ENCODE measurements around the gene RESF1.
"Not testable (repeated sequence)": the region's sequence is repeated elsewhere in the genome, so short reads cannot be mapped to it uniquely, and the experiment has no call there.

Gene RESF1

DNA sequence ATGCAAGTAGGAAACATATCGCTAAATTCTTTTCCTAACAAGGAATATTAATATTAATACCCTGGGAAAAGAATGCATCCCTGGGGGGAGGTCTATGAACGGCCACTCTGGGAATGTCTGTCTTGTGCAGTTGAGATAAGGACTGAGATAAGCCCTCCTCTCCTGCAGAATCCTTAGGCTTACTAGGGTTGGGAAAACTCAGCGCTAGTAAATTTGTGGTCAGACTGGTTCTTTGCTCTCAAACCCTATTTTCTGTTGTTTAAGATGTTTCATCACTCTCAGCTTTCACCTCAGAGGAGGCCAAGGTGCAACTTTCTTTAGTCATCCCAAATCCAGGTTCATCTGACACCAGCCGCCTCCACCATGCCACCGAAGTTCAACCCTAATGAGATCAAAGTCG, 11.2 kb upstream of the RESF1 start:
- Histone ChIP-seq H3K4me1 (ENCODE audit: control insufficient read depth in 2 of 2, insufficient read depth in 2 of 2, low read length in 2 of 2) (no peaks in the 10 kb centered on the region), H3K36me3 (ENCODE audit: control insufficient read depth in 2 of 2, insufficient read depth in 2 of 2, low read length in 2 of 2) (no peaks in the 10 kb centered on the region), H3K9me3 (ENCODE audit: control insufficient read depth in 2 of 2, low read length in 2 of 2) (no peaks in the 10 kb centered on the region), H3K4me3 (ENCODE audit: low read length in 2 of 2) (no peak overlapping the region), H3K27me3 (ENCODE audit: control insufficient read depth in 2 of 2, insufficient read depth in 2 of 2, low read length in 2 of 2) (no peaks in the 10 kb centered on the region), H3K27ac (ENCODE audit: low read depth in 2 of 2, low read length in 2 of 2) (no peak overlapping the region), H3K9ac (ENCODE audit: low read depth in 1 of 2, low read length in 2 of 2) (no peak overlapping the region)

DNA sequence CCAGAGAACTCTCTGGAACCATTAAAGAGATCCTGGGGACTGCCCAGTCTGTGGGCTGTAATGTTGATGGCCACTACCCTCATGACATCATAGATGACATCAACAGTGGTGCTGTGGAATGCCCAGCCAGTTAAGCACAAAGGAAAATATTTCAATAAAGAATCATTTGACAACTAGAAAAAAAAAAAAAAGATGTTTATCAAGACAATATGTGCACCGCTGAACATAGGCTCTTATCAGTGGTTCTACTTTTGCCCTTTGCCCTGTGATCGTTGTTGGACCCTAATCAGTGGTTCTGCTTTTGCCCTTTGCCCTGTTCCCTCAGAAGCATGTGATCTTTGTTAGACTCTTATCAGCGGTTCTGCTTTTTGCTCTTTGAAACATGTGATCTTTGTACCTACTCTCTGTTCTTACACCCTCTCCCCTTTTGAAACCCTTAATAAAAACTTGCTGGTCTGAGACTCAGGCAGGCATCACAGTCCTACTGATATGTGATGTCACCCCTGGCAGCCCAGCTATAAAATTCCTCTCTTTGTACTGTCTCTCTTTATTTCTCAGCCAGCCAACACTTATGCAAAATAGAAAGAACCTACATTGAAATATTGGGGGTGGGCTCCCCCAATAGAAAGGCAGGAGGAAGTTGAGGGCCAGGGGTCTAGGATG, 10.4 kb upstream of the RESF1 start:
- not testable (repeated sequence) for H3K4me3 ChIP-seq (ENCODE audit: low read length in 2 of 2); H3K9ac ChIP-seq (ENCODE audit: low read depth in 1 of 2, low read length in 2 of 2); H3K27me3 ChIP-seq (ENCODE audit: control insufficient read depth in 2 of 2, insufficient read depth in 2 of 2, low read length in 2 of 2); H3K36me3 ChIP-seq (ENCODE audit: control insufficient read depth in 2 of 2, insufficient read depth in 2 of 2, low read length in 2 of 2); H3K27ac ChIP-seq (ENCODE audit: low read depth in 2 of 2, low read length in 2 of 2); H3K4me1 ChIP-seq (ENCODE audit: control insufficient read depth in 2 of 2, insufficient read depth in 2 of 2, low read length in 2 of 2); H3K9me3 ChIP-seq (ENCODE audit: control insufficient read depth in 2 of 2, low read length in 2 of 2)

- Histone ChIP-seq H3K9ac (ENCODE audit: low read depth in 1 of 2, low read length in 2 of 2) (no peak overlapping the region), H3K9me3 (ENCODE audit: control insufficient read depth in 2 of 2, low read length in 2 of 2) (no peaks in the 10 kb centered on the region), H3K4me3 (ENCODE audit: low read length in 2 of 2) (no peak overlapping the region), H3K36me3 (ENCODE audit: control insufficient read depth in 2 of 2, insufficient read depth in 2 of 2, low read length in 2 of 2) (no peaks in the 10 kb centered on the region), H3K4me1 (ENCODE audit: control insufficient read depth in 2 of 2, insufficient read depth in 2 of 2, low read length in 2 of 2) (no peaks in the 10 kb centered on the region), H3K27me3 (ENCODE audit: control insufficient read depth in 2 of 2, insufficient read depth in 2 of 2, low read length in 2 of 2) (no peaks in the 10 kb centered on the region), H3K27ac (ENCODE audit: low read depth in 2 of 2, low read length in 2 of 2) (no peak overlapping the region)
Measured at GRCh38 chr12:31950088-31950487, 9.1 kb upstream of the RESF1 start.

DNA sequence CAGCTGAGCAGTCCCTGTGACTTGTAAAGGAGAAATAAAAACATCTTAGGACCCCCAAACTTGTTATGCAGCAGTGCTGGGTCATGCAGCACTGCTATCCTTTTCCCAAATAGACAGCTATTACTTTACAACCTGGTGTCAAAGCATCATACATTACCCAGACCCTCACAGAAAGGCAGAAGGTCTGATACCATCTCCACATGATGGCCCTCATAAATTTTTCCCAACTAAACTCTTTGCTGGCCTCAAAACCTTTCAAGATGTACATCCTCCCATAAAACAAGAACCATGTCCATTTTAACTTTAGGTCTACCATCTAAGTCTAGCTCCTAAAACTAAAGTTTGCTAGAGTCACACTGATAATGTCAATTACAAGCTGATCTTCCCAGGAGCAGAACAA, 8.7 kb upstream of the RESF1 start:
- Histone ChIP-seq H3K27ac (ENCODE audit: low read depth in 2 of 2, low read length in 2 of 2) (no peak overlapping the region), H3K4me1 (ENCODE audit: control insufficient read depth in 2 of 2, insufficient read depth in 2 of 2, low read length in 2 of 2) (no peaks in the 10 kb centered on the region), H3K27me3 (ENCODE audit: control insufficient read depth in 2 of 2, insufficient read depth in 2 of 2, low read length in 2 of 2) (no peaks in the 10 kb centered on the region), H3K9me3 (ENCODE audit: control insufficient read depth in 2 of 2, low read length in 2 of 2) (no peaks in the 10 kb centered on the region), H3K36me3 (ENCODE audit: control insufficient read depth in 2 of 2, insufficient read depth in 2 of 2, low read length in 2 of 2) (no peaks in the 10 kb centered on the region), H3K9ac (ENCODE audit: low read depth in 1 of 2, low read length in 2 of 2) (no peak overlapping the region), H3K4me3 (ENCODE audit: low read length in 2 of 2) (no peak overlapping the region)

- Histone ChIP-seq H3K27ac (ENCODE audit: low read depth in 2 of 2, low read length in 2 of 2) (no peak overlapping the region), H3K9me3 (ENCODE audit: control insufficient read depth in 2 of 2, low read length in 2 of 2) (no peaks in the 10 kb centered on the region), H3K4me3 (ENCODE audit: low read length in 2 of 2) (no peak overlapping the region), H3K4me1 (ENCODE audit: control insufficient read depth in 2 of 2, insufficient read depth in 2 of 2, low read length in 2 of 2) (no peaks in the 10 kb centered on the region), H3K27me3 (ENCODE audit: control insufficient read depth in 2 of 2, insufficient read depth in 2 of 2, low read length in 2 of 2) (no peaks in the 10 kb centered on the region), H3K9ac (ENCODE audit: low read depth in 1 of 2, low read length in 2 of 2) (no peak overlapping the region), H3K36me3 (ENCODE audit: control insufficient read depth in 2 of 2, insufficient read depth in 2 of 2, low read length in 2 of 2) (no peaks in the 10 kb centered on the region)
Measured at GRCh38 chr12:31951008-31951407, 8.2 kb upstream of the RESF1 start.

DNA sequence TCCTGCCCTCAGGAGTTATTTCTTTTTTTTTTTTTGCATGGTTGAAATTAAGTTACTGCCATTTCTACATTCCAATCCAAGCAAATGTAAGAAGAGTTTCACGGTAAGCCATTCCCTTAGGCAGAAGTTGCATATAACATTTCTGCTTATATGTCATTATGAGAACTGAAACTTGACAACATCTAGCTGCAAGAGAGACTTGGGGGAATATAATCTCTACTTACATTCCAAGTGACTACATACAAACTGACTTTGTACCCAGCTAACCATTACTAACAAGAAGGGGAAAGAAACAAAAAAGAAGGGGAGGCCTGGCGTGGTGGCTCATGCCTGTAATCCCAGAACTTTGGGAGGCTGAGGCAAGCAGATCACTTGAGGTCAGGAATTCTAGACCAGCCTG, 7.3 kb upstream of the RESF1 start:
- Histone ChIP-seq H3K4me1 (ENCODE audit: control insufficient read depth in 2 of 2, insufficient read depth in 2 of 2, low read length in 2 of 2) (no peaks in the 10 kb centered on the region), H3K4me3 (ENCODE audit: low read length in 2 of 2) (no peak overlapping the region), H3K27me3 (ENCODE audit: control insufficient read depth in 2 of 2, insufficient read depth in 2 of 2, low read length in 2 of 2) (no peaks in the 10 kb centered on the region), H3K9me3 (ENCODE audit: control insufficient read depth in 2 of 2, low read length in 2 of 2) (no peaks in the 10 kb centered on the region), H3K9ac (ENCODE audit: low read depth in 1 of 2, low read length in 2 of 2) (no peak overlapping the region), H3K36me3 (ENCODE audit: control insufficient read depth in 2 of 2, insufficient read depth in 2 of 2, low read length in 2 of 2) (no peaks in the 10 kb centered on the region), H3K27ac (ENCODE audit: low read depth in 2 of 2, low read length in 2 of 2) (no peak overlapping the region)

DNA sequence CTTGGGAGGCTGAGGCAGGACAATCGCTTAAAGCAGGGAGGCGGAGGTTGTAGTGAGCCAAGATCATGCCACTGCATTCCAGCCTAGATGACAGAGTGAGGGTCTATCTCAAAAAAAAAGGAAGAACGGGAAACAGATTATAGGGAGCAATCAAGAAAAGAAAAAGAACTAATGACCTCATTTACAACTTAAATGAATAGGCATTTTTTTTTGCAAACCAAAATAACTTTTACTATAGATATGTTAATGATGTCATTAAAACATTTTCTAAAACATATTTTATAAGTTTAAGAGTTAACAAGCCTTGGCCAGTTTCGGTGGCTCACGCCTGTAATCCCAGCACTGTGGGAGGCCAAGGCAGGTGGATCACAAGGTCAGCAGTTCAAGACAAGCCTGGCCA, 6.8 kb upstream of the RESF1 start:
- H3K9ac ChIP-seq (ENCODE audit: low read depth in 1 of 2, low read length in 2 of 2), result no peak overlapping the region
- H3K27me3 ChIP-seq (ENCODE audit: control insufficient read depth in 2 of 2, insufficient read depth in 2 of 2, low read length in 2 of 2), result no peaks in the 10 kb centered on the region
- no peaks in the 10 kb centered on the region for H3K4me1 ChIP-seq (ENCODE audit: control insufficient read depth in 2 of 2, insufficient read depth in 2 of 2, low read length in 2 of 2)
- H3K4me3 ChIP-seq (ENCODE audit: low read length in 2 of 2), result no peak overlapping the region
- no peaks in the 10 kb centered on the region for H3K9me3 ChIP-seq (ENCODE audit: control insufficient read depth in 2 of 2, low read length in 2 of 2)
- H3K27ac ChIP-seq (ENCODE audit: low read depth in 2 of 2, low read length in 2 of 2), result no peak overlapping the region
- no peaks in the 10 kb centered on the region for H3K36me3 ChIP-seq (ENCODE audit: control insufficient read depth in 2 of 2, insufficient read depth in 2 of 2, low read length in 2 of 2)

DNA sequence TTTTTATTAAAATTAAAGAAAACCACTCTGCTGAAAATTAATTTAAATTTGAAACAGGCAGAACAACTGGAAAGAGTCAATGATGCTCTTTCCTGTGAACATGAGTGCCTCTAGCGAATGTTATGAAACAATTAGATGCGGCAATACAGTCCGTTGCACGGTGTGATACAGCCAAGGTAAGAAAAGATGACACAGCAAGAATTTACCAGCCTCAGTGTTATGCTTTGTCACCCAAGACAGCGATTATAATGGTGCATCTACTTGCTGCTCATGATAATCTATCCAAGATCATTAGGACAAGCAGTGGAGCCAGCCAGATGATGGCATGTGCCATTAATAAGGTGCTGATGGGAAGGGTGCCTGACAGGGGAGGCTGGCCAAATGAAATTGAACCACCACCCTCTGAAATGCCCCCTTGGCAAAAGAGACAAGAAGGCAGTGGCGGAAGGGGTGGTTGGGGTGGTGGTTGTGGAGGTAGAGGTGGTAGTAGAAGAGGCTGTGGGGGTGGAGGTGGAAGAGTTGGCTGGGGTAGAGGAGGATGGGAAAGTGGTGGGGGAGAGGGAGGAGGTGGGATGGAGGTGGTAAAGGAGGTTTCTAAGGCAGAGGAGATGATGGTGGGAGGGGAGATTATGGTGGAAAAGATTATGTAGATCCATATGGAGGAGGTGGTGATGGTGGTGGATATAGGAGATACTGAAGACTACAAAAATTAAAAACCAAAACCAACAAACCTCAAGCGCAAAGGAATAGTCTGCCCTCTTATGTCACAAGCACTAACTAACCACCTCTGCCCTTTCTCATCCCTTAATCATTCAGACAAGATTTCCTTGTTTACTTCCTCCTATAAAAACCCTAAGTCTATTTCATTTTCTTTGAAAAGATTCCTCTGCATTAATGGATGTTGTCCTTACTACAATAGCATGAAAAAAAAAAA, 4.0 kb upstream of the RESF1 start:
- no peaks in the 10 kb centered on the region for H3K36me3 ChIP-seq (ENCODE audit: control insufficient read depth in 2 of 2, insufficient read depth in 2 of 2, low read length in 2 of 2)
- H3K27ac ChIP-seq (ENCODE audit: low read depth in 2 of 2, low read length in 2 of 2), result no peak overlapping the region
- H3K27me3 ChIP-seq (ENCODE audit: control insufficient read depth in 2 of 2, insufficient read depth in 2 of 2, low read length in 2 of 2), result no peaks in the 10 kb centered on the region
- H3K4me3 ChIP-seq (ENCODE audit: low read length in 2 of 2), result no peak overlapping the region
- H3K4me1 ChIP-seq (ENCODE audit: control insufficient read depth in 2 of 2, insufficient read depth in 2 of 2, low read length in 2 of 2), result peaks cover 0 to 7% of the 10 kb centered on the region in 2 donors
- H3K9me3 ChIP-seq (ENCODE audit: control insufficient read depth in 2 of 2, low read length in 2 of 2), result no peaks in the 10 kb centered on the region
- no peak overlapping the region for H3K9ac ChIP-seq (ENCODE audit: low read depth in 1 of 2, low read length in 2 of 2)

DNA sequence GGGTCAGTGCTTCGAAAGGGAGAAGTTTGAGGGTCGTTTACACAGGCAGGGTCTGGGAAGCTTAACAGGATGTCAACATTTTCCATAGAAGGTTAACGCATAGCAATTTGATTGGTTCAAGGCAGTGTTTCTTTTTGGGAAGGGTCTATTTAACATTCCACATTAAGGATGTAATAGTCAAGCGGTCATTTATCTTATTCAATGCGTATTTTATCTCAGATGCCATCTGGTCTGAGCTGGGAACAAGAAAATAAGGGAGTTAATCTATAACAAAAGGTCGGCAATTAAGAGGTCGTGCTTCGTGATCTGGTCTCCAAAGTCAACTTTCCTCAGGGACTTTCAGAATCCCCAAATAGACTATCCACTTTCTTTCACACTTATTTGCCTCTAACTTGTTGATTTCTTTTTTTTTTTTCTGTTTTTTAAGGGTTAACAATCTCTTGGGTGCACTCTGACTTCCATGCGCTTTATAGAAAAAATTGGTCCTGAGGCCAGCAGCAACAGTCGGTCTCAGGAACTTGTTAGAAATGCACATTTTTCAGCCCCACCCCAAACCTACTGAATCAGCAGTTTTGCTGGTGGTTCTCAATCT, 550 bp upstream of the RESF1 start:
- H3K36me3 ChIP-seq (ENCODE audit: control insufficient read depth in 2 of 2, insufficient read depth in 2 of 2, low read length in 2 of 2), result peaks cover 9 to 12% of the 10 kb centered on the region in 2 donors
- H3K4me3 ChIP-seq (ENCODE audit: low read length in 2 of 2), result peak overlapping the region; percentile 85 to 95
- H3K27me3 ChIP-seq (ENCODE audit: control insufficient read depth in 2 of 2, insufficient read depth in 2 of 2, low read length in 2 of 2), result no peaks in the 10 kb centered on the region
- peak overlapping the region; percentile 89 to 92 for H3K27ac ChIP-seq (ENCODE audit: low read depth in 2 of 2, low read length in 2 of 2)
- H3K9me3 ChIP-seq (ENCODE audit: control insufficient read depth in 2 of 2, low read length in 2 of 2), result no peaks in the 10 kb centered on the region
- peaks cover 9 to 26% of the 10 kb centered on the region in 2 donors for H3K4me1 ChIP-seq (ENCODE audit: control insufficient read depth in 2 of 2, insufficient read depth in 2 of 2, low read length in 2 of 2)
- H3K9ac ChIP-seq (ENCODE audit: low read depth in 1 of 2, low read length in 2 of 2), result peak overlapping the region; percentile 72 to 86
